Measurements from ENCODE around the gene CACNG4.
"Not testable (repeated sequence)": the region's sequence is repeated elsewhere in the genome, so short reads cannot be mapped to it uniquely, and the experiment has no call there.

The CACNG4 gene

DNA sequence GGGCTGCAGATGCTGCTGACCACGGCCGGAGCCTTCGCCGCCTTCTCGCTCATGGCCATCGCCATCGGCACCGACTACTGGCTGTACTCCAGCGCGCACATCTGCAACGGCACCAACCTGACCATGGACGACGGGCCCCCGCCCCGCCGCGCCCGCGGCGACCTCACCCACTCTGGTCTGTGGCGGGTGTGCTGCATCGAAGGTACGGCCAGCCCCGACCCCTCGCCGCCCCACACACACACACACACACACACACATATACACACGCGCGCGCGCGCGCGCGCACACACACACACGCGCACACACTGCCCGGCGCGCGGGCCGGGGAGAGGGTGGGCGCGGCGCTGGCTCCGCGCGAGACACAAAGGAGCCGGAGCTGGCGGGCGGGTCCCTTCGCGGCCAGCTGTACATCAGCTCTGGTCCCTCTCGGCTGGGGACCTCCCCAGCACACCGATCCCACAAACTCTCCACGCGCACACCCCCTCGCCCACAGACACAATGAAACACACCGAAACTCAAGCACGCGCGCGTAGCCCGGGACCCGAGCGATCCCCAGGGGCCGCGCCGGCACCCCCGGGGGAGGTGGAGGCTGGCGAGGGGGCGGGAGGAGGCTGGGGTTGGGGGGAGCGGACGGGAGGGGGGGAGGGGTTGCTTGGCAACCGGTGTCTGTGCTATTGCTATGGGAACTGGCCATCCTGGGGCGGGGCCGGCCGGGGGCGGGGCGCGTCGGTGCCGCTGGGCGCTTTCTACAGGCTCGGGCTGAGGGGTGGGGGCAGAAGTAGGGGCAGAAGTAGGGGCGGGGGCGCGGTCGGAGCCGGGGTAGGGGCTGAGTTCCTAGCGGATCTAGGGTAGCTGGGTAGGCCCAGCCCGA, 658 bp downstream of the CACNG4 start:
- peaks cover 8% of the 10 kb centered on the region for H3K4me1 Mint-ChIP-seq (ENCODE audit: low read depth)
- H3K27me3 Mint-ChIP-seq, result peaks cover 77% of the 10 kb centered on the region
- no peaks in the 10 kb centered on the region for H3K9me3 Mint-ChIP-seq
- peak; percentile 40 for DNase-seq
- no peaks in the 10 kb centered on the region for H3K36me3 Mint-ChIP-seq (ENCODE audit: low read depth)
- H3K27ac Mint-ChIP-seq, result no peak overlapping the region
- peak overlapping the region; percentile 67 for H3K4me3 Mint-ChIP-seq

DNA sequence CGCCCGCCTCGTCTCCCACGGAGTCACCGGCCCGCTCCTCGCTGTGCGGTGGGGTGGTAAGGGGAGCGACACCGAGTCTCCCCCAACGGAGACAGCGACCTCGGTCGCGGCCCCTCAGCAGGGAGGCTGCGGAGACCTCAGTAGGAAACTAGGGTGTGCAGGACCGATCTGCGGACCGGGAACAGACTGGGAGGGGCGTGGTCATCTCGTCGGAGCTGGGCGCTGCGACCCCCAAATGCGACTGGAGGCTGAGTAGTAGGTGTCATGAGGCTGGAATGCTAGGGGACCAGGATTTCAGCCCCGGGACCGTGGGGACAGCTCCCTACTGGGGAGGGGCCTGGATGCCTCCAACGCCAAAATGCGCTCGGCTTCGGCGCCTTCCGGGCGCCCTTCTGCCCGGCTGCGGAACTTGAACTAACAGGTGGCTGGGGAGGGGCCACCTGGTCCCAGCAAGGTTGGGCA, 1.3 kb downstream of the CACNG4 start:
- Mint-ChIP-seq H3K36me3 (ENCODE audit: low read depth) (no peaks in the 10 kb centered on the region), H3K4me1 (ENCODE audit: low read depth) (peaks cover 8% of the 10 kb centered on the region), H3K27ac (no peak overlapping the region), H3K27me3 (peaks cover 82% of the 10 kb centered on the region), H3K4me3 (peak overlapping the region; percentile 67), H3K9me3 (no peaks in the 10 kb centered on the region)
- DNase-seq, result no peak

GRCh38 chr17:66966298-66966697, 1.8 kb downstream of the CACNG4 start:
- Mint-ChIP-seq H3K27ac (no peak overlapping the region), H3K36me3 (ENCODE audit: low read depth) (no peaks in the 10 kb centered on the region), H3K27me3 (peaks cover 82% of the 10 kb centered on the region), H3K4me1 (ENCODE audit: low read depth) (peaks cover 8% of the 10 kb centered on the region), H3K9me3 (no peaks in the 10 kb centered on the region), H3K4me3 (peak overlapping the region; percentile 67)
- DNase-seq, result no peak

DNA sequence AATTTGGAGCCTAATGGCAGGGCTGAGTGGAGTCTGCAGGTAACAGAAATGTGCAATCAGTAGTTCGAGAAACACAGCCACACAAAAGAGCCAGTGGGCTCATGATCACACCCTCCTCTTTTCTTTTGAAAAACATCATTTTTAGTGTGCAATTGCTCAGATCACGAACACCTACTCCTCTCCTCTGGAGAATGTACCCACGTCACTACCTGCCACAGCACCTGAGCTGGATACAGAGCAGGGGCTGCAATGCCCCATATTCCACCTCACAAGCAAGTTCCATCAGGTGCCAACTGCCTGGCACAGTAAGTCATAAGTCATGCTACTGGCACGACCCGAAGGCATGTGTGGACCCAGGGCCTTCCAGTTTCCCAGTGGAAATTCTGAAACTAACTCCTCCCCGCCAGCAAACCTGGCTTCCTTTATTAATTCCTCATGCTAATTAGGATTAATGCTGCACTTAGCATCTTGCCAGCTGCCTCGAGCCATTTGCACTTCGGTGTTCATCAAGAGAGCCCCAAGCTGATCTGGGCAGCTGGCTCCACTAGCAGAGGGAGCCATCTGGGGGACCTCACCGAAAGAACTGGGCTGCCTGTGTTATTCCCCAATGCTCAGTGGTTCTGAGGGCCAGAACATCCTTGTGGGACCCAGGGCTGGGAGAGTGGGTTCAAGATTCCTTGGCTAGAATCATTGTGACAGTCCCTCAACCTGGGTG, 2.4 kb downstream of the CACNG4 start:
- Mint-ChIP-seq H3K36me3 (ENCODE audit: low read depth) (no peaks in the 10 kb centered on the region), H3K27me3 (peaks cover 85% of the 10 kb centered on the region), H3K9me3 (no peaks in the 10 kb centered on the region), H3K27ac (no peak overlapping the region), H3K4me3 (peak overlapping the region; percentile 67), H3K4me1 (ENCODE audit: low read depth) (peaks cover 8% of the 10 kb centered on the region)
- DNase-seq, result no peak

DNA sequence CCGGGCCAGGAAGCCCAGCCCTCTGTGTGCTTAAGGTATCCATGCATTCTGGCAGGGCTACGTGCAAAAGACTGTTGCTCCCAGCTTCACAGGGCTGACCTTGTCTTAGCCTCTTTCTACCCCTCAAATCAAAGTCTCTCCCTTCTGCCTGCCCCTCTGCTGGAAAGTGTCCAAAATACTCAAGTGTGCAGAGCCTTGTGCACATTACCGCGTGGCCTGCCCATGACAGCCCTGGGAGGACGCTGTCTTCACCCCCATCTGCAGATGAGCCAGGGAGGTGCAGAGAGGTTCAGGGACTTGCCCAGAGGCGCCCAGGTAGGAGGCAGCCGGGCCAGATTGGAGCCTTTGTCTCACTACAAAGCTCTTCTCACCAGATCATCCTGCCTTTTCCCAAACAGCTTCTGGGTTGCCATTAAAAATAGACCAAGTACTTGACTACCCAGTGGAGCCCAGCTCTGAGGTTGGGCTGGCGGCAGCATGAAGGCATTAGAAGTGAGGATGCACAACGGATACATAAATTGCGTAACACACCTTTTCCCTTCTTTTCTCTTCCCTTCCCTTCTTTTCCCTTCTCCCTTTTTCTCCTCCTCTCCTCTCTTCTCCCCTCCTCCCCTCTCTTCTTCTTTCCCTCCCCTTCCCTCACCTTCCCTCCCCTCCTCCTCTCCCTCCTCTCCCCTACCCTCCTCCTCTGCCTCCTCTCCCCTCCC, 3.5 kb downstream of the CACNG4 start:
- no peaks in the 10 kb centered on the region for H3K9me3 Mint-ChIP-seq
- peaks cover 79% of the 10 kb centered on the region for H3K27me3 Mint-ChIP-seq
- H3K36me3 Mint-ChIP-seq (ENCODE audit: low read depth), result no peaks in the 10 kb centered on the region
- no peak for DNase-seq
- peaks cover 8% of the 10 kb centered on the region for H3K4me1 Mint-ChIP-seq (ENCODE audit: low read depth)
- H3K27ac Mint-ChIP-seq, result no peak overlapping the region
- H3K4me3 Mint-ChIP-seq, result no peak overlapping the region

DNA sequence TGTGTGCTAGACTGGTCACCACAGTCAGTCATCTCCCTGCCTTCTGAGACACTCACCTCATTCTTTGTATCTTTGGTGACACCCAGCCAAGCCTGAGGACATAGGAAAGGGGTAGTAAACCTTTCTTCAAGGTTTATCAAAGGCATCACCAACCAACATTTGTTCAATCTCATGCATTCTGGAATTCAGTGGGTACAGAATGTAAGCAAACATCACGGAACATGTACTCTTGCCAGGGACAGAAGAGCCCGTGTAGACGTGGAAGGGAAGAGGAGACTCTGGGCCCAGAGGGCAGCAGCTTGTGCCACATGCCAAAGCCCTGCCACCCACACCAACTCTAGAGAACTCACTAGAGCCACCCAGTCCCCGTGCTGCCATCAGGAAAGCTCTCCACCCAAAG, 4.4 kb downstream of the CACNG4 start:
- Mint-ChIP-seq H3K36me3 (ENCODE audit: low read depth) (no peaks in the 10 kb centered on the region), H3K4me1 (ENCODE audit: low read depth) (peaks cover 6% of the 10 kb centered on the region), H3K9me3 (no peaks in the 10 kb centered on the region), H3K27ac (no peak overlapping the region), H3K4me3 (no peak overlapping the region), H3K27me3 (peaks cover 74% of the 10 kb centered on the region)
- DNase-seq, result no peak

DNA sequence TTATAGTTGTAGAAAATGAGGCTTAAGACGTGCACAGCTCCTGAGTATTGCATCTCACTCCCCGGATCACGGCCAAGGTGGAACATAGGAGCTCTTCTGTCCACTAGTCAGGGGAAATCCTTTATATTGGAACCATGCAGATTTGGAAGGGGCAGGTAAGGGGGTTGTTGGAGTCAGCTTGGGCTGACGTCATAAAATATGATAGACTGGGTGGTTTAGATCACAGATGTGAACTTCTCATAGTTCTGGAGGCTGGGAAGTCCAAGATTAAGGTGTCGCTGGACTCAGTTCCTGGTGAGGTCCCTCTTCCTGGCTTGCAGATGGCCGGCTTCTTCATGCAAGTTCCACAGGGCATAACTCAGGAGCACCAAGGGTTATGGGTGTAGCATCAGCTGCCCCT, 5.6 kb downstream of the CACNG4 start:
- no peak for DNase-seq
- Mint-ChIP-seq H3K9me3 (no peaks in the 10 kb centered on the region), H3K36me3 (ENCODE audit: low read depth) (no peaks in the 10 kb centered on the region), H3K27me3 (peaks cover 74% of the 10 kb centered on the region), H3K27ac (no peak overlapping the region), H3K4me3 (no peak overlapping the region), H3K4me1 (ENCODE audit: low read depth) (peaks cover 3% of the 10 kb centered on the region)

- Mint-ChIP-seq H3K9me3 (no peaks in the 10 kb centered on the region), H3K4me1 (ENCODE audit: low read depth) (peaks cover 1% of the 10 kb centered on the region), H3K36me3 (ENCODE audit: low read depth) (no peaks in the 10 kb centered on the region), H3K27ac (no peak overlapping the region), H3K27me3 (peaks cover 78% of the 10 kb centered on the region), H3K4me3 (no peak overlapping the region)
- DNase-seq, result no peak
Observed at GRCh38 chr17:66970797-66971196, 6.3 kb downstream of the CACNG4 start.

DNA sequence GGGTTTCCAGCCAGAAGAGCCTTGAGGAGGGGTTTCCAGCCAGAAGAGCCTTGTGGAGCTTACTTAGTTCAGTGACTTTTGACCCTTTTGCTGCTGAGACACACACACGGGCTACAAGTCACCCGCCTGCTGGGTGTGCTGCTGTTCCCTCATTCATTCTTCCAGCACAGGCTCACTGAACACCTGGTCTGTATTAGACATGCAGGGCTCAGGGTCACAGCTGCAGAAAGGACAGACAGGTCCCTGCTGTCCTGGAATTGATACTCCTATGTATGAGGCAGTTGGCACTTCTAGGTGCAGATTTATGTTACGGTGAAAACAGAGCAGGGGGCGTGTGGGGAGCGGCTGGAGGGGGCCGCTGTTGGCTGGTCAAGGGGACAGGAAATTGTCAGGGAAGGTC, 6.8 kb downstream of the CACNG4 start:
- Mint-ChIP-seq H3K27me3 (peaks cover 77% of the 10 kb centered on the region), H3K27ac (no peak overlapping the region)

DNA sequence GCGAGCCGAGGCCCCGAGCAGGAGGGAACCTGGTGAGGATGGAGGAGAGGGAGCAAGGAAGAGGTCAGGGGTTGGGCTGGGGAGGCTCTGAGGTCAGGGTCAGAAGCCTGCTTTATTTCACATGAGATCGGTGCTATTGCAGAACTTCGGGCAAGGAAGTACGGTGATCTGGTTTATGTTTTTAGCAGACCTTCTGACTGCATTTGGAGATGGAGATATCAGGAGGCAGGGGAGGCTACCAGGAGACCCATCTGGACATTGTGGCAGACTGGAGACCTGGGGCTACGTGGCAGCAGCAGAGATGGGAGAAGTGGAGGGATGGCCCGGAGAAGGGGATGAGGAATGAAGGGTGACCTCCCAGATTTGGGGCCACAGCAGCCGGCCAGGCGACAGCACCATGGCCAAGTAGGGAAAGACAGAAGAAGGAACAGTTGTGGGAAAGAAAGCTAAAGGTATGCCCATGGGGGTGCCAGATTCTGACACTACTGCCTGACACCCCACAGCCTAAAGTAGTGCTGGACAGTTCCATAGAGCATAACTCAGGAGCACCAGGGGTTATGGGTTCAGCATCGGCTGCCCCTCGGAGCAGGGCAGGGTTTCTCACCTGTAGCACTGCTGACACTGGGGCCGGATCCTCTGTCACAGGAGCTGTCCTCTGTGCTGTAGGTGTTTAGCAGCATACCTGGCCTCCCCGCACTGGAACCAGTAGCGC, 7.4 kb downstream of the CACNG4 start:
- no peaks in the 10 kb centered on the region for H3K4me1 Mint-ChIP-seq (ENCODE audit: low read depth)
- no peaks in the 10 kb centered on the region for H3K9me3 Mint-ChIP-seq
- no peak overlapping the region for H3K27ac Mint-ChIP-seq
- no peak overlapping the region for H3K4me3 Mint-ChIP-seq
- H3K27me3 Mint-ChIP-seq, result peaks cover 77% of the 10 kb centered on the region
- no peak for DNase-seq
- H3K36me3 Mint-ChIP-seq (ENCODE audit: low read depth), result no peaks in the 10 kb centered on the region

More for the DNA sequence above, 6.8 kb downstream of the CACNG4 start:
- peaks cover under 1% of the 10 kb centered on the region for H3K4me1 Mint-ChIP-seq (ENCODE audit: low read depth)
- H3K4me3 Mint-ChIP-seq, result no peak overlapping the region
- no peaks in the 10 kb centered on the region for H3K9me3 Mint-ChIP-seq
- no peaks in the 10 kb centered on the region for H3K36me3 Mint-ChIP-seq (ENCODE audit: low read depth)
- no peak for DNase-seq

- peaks cover 77% of the 10 kb centered on the region for H3K27me3 Mint-ChIP-seq
- H3K9me3 Mint-ChIP-seq; H3K27ac Mint-ChIP-seq; H3K4me1 Mint-ChIP-seq (ENCODE audit: low read depth); H3K4me3 Mint-ChIP-seq; DNase-seq; H3K36me3 Mint-ChIP-seq (ENCODE audit: low read depth): not testable (repeated sequence)
Observed at GRCh38 chr17:66972442-66972830, 7.9 kb downstream of the CACNG4 start.

DNA sequence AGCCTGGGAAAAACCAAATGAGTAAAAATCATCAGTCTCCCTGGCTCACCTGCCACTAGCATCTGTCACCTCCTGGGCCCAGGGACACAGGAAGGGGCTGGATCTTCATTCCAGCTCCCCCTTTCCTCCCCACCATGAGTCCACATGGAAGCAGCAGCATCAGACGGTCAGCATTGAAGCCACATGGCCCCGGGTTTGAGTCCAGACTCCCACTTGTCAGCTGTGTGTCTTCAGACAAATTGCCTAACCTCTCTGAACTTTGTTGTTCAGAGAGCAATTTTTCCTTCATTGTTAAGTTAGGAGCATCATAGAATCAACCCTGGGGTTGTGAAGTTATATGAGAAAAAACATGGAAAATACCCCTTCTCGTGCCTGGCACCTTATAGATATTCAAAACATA, 10.7 kb downstream of the CACNG4 start:
- DNase-seq, result no peak
- H3K4me1 Mint-ChIP-seq (ENCODE audit: low read depth), result no peaks in the 10 kb centered on the region
- H3K27ac Mint-ChIP-seq, result no peak overlapping the region
- H3K36me3 Mint-ChIP-seq (ENCODE audit: low read depth), result no peaks in the 10 kb centered on the region
- H3K27me3 Mint-ChIP-seq, result peaks cover 76% of the 10 kb centered on the region
- no peak overlapping the region for H3K4me3 Mint-ChIP-seq
- no peaks in the 10 kb centered on the region for H3K9me3 Mint-ChIP-seq

DNA sequence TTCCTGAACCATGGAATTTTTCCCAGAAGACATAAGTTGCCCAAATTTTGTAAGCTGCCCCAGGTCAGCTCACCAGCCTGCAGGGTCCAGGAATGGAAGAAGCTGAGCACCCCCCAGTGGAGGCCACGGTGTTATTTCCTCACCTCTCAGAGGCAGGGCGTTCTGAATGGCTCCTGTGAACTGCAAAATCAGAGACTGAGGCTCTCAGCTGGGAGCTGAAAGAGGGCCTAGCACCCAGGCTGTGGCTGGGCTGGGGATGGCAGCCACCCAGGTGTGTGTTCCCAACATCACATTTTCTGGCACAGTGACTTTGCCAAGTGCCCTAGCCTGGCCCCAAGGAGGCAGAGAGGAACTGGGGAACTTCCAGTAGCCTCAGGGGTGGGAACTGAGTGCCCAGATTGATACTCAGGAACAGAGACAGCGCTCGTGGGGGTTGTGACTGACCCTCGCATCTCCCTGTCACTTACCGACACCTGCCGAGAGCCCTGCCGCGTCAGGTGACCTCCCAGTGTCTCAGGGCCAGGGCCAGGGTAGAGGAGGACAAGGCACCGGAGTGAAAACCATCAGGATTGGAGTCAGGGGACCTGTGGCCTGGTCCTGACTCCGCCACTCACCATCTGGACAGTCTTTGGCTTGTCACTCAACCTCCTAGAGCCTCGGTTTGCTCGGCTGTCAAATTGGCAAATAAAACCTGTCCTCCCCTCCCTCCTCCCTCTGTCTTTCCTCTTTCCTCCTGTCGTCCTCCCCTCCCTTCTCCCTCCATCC, 11.3 kb downstream of the CACNG4 start:
- Mint-ChIP-seq H3K36me3 (ENCODE audit: low read depth) (no peaks in the 10 kb centered on the region), H3K4me1 (ENCODE audit: low read depth) (no peaks in the 10 kb centered on the region), H3K27ac (no peak overlapping the region), H3K9me3 (no peaks in the 10 kb centered on the region), H3K27me3 (peaks cover 71% of the 10 kb centered on the region), H3K4me3 (no peak overlapping the region)
- no peak for DNase-seq

- Mint-ChIP-seq H3K27ac (no peak overlapping the region), H3K4me3 (no peak overlapping the region), H3K27me3 (peaks cover 73% of the 10 kb centered on the region), H3K36me3 (ENCODE audit: low read depth) (no peaks in the 10 kb centered on the region), H3K4me1 (ENCODE audit: low read depth) (no peaks in the 10 kb centered on the region), H3K9me3 (no peaks in the 10 kb centered on the region)
- DNase-seq, result no peak
Observed at GRCh38 chr17:66976379-66976663, 11.8 kb downstream of the CACNG4 start.
